ENCODE measurements around the gene TNFRSF13B.
"Not testable (repeated sequence)": the region's sequence is repeated elsewhere in the genome, so short reads cannot be mapped to it uniquely, and the experiment has no call there.

TNFRSF13B gene

GRCh38 chr17:16924696-16925440 is 47.0 kb downstream of the TNFRSF13B start:
- DNase-seq: no peak

- DNase-seq: no peak
These were observed 47.8 kb downstream of the TNFRSF13B start for GRCh38 chr17:16923904-16924695.

GRCh38 chr17:16923097-16923903 is 48.6 kb downstream of the TNFRSF13B start:
- DNase-seq: no peak

- no peak for DNase-seq
These were observed 49.4 kb downstream of the TNFRSF13B start for GRCh38 chr17:16922386-16923096.

DNA sequence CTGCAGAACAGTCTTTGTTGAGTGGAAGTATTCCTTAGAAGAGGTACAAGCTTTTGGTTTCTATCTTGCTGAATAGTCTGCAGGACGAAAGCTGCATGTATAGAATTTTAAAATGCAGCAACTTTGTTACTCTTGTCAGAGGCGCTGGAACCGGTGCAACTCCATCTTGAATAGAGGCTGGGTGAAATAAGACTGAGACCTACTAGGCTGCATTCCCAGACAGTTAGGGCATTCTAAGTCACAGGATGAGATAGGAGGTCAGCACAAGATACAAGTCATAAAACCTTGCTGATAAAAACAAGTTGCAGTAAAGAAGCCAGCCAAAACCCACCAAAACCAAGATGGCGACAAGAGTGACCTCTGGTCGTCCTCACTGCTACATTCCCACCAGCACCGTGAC is 50.5 kb downstream of the TNFRSF13B start:
- not testable (repeated sequence) for DNase-seq

- no peak for DNase-seq
These were observed 51.3 kb downstream of the TNFRSF13B start for GRCh38 chr17:16920628-16921020.

DNA sequence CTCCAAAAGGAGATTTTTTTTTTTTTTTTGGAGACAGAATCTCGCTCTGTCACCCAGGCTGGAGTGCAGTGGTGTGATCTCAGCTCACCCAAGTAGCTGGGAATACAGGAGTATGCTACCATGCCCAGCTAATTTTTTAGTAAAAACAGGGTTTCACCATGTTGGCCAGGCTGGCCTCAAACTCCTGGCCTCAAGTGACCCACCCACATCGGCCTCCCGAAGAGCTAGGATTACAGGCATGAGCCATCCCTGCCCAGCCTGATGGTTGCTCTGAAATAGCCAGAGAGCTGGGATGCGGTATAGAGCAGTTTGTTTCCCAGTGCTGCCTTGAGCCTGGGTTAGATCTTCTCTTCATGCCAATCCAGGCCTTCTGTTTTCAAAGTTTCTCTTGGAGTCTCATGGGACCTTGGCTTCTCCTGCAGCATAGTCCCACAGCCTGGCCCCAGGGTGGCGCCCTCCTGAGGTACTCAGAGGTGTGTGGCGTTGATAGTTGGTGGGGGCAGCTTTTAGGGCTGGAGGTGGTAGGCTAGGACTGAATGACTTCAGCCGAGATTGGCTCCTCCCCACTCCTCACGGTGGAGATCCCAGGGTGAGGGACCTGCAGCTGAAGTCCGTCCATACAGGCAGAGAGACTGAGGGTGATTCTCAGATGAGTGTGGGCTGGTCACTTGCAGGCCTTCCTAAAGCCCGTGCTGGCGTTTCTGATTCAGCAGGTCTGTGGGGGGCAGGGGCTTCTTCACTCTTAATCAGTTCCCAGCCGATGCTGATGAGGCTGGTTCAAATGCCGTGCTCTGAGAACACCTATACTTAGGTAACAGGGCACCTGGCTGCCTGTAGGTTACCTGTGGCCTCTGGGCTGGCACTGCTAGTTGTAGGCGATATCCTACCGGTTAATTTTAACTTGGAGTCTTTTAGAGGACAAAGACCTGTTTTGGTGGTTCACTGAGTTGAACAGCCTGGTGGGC is 52.0 kb downstream of the TNFRSF13B start:
- DNase-seq: no peak

DNA sequence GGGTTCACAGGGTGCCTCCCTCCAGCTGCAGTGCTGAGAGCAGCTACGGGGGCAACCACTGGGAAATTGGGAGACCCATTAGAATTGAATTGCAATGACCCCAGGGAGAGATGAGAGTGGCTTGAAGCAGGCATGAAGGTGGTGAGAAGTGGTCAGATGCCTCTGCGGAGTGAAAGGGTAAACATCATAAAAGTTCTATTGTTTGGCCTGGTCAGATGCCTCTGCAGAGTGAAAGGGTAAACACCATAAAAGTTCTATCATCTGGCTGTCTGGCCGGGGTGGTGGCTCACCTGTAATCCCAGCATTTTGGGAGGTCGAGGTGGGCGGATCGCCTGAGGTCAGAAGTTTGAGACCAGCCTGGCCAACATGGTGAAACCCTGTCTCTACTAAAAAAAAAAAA is 53.5 kb downstream of the TNFRSF13B start:
- no peak for DNase-seq

- no peak for DNase-seq
These were observed 54.1 kb downstream of the TNFRSF13B start for GRCh38 chr17:16917671-16918394.

GRCh38 chr17:16916557-16916920 is 55.4 kb downstream of the TNFRSF13B start:
- no peak for DNase-seq

- no peak for DNase-seq
These were observed 56.0 kb downstream of the TNFRSF13B start for GRCh38 chr17:16915752-16916556.

DNA sequence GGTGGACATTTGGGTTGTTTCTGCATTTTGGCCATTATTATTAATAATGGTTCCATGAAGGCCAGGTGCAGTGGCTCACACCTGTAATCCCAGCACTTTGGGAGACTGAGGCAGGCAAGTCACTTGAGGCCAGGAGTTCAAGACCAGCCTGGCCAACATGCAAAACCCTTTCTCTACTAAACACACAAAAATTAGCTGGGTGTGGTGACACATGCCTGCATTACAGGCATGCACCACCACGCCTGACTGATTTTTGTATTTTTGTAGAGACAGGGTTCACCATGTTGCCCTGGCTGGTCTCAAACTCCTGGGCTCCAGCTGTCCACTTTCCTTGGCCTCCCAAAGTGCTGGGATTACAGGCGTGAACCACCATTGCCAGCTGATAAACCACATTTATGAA is 58.5 kb downstream of the TNFRSF13B start:
- DNase-seq: no peak

DNA sequence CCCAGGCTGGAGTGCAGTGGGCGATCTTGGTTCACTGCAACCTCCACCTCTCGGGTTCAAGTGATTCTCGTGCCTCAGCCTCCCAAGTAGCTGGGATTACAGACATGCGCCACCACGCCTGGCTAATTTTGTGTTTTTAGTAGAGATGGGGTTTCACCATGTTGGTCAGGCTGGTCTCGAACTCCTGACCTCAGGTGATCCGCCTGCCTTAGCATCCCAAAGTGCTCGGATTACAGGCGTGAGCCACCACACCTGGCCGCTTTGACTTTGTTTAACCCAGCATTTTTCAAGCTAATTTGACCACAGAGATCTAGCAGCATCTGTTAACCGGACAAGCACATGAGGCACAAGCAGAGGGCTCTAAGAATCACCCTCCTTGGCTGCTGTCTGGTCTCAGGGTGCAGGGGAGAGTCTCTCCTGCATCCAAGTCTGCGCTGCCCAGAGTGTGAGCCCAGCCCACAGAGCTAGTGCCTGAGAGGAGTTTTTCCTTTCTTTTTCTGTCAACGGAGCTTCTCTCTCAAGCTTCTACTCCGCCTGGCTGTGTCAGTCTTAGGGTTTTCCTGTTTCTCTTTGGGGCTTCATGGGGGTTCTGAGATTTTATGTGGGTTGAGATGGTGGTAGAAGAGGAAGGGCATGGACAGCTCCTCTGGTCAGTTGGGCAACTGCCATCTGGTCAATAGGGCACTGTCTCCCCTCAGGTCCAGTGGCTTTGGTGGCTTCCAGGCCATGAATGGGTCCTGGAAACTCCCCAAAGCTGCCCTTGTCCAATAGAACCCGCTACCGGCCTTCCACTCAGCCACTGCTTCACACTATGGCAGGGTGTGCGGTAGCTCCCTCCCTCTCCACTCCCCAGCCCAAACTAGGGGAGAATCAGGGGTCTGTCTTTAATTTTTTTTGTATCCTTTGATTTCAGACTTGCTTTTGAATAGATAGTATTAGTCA is 59.6 kb downstream of the TNFRSF13B start:
- no peak for DNase-seq

DNA sequence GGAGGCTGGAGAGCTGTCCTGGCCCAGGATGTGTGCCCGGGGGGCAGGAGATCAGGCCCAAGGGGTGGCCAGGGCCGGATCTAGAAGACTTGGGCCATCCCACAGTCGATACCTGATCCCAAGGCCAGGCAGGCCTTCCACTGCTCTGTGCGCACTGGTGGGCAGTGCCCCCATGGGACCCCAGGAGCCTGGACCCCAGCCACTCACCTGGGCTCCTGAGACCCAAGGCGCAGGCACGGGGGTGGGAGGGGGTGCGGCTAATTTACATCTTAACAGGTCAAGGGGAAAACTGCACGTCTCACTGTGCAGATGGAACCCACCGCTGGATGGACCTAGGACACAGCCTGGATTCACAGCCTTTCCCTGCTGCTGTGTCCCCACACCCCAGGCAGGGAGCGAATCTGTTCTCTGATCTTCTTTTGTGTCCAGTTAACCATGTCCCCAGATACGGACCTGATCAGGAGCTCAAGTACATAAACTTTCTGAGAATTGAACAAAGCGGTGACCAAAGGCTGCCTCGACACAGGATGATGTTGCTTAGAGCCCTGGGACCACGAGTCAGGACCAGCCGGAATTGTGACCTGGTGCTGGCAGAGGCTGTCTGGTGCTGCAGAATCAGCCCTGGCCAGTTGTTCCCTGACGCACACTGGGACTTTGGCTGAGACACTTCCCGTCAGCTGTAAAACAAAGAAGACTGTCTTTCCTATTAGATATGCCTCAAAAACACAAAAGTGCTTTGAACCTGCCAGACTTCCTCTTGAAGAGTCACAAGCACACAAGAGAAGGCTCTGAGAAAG is 60.6 kb downstream of the TNFRSF13B start:
- no peak for DNase-seq

- no peak for DNase-seq
These were observed 61.6 kb downstream of the TNFRSF13B start for GRCh38 chr17:16910341-16910740.

- DNase-seq: no peak
These were observed 62.3 kb downstream of the TNFRSF13B start for GRCh38 chr17:16909472-16910246.

- DNase-seq: no peak
These were observed 63.6 kb downstream of the TNFRSF13B start for GRCh38 chr17:16908273-16908672.
